ENCODE results near the gene FMOD.

FMOD gene

GRCh38 chr1:203360547-203361185 is 9.7 kb upstream of the FMOD start:
- FAIRE-seq: no peak

GRCh38 chr1:203359010-203359571 is 8.2 kb upstream of the FMOD start:
- FAIRE-seq: no peak

GRCh38 chr1:203354246-203354645 is 3.3 kb upstream of the FMOD start:
- no peak for FAIRE-seq

DNA sequence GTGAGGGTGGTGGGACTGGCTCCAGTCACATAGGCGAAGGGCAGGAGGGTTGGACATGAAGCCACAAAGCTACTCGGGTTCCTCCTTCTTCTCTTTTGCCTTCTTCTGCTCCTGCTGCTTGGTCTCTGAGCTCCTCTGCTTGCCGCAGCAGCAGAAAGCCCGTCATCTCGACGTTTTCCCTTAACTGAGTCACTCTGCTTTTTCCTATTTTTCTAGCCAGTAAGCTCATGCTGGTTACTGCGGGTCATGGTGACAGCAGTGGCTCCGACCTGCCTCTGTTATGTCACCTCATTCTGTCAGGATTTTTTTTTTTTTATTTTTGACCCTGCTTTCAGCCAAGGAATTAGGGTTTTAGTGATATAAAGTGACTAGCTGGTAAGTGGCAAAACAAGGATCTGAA is 2.6 kb upstream of the FMOD start:
- FAIRE-seq: no peak

DNA sequence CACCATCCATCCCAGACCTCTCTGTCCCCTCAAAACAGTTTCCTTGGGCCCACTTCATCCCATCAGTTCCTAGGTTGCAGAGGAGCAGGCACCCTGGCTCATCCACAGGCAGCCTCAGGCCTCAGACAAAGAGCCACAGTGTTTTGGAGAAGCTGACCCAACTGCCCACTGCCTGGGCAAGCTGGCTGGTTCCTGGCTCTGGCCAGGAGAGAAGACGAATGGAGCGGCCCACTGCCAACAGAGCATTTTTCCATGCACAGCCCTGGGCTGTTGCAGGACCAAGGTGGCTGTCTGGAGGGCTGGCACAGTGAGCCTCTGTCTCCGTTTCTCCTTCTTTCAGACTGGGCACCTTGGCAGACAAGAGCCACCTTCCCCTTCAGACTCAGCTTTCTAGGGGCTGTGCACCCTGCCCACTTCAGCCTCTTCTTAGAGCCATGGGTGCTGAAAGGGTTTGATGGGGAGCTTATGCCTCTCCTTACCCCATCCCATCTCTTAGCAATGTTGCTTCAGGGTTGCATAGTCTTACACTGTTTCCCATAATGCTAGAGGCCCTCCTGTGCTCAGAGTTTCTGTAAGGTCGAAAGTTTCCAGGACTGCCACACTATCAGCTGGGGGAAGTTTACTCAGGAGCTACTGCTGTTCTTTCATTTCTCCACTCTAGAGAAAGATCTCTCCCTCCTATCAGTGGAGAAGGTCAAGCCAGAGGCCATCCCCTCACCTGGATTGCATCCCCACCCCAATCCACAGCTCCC is 973 bp downstream of the FMOD start:
- no peak for FAIRE-seq

DNA sequence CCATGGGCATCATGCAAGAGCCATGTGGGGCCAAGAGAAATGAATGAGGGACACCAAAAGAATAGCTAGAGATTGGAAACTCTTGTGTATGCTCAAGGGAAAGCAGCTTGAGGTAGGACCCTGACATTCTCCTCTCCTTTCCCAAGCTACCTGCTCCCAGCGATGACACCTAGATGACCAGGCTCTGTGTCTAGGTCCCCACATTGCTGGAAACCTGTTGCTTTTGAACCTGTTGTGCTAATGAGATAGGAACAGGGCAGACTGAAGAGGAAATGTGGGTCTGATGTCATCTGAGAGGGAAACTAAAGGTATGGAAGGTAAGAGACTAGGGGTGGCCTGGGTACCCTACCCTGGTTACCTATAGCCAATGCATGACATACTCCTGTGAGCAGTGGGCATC is 1.8 kb downstream of the FMOD start:
- no peak for FAIRE-seq

GRCh38 chr1:203346769-203347102 is 4.2 kb downstream of the FMOD start:
- FAIRE-seq: no peak

DNA sequence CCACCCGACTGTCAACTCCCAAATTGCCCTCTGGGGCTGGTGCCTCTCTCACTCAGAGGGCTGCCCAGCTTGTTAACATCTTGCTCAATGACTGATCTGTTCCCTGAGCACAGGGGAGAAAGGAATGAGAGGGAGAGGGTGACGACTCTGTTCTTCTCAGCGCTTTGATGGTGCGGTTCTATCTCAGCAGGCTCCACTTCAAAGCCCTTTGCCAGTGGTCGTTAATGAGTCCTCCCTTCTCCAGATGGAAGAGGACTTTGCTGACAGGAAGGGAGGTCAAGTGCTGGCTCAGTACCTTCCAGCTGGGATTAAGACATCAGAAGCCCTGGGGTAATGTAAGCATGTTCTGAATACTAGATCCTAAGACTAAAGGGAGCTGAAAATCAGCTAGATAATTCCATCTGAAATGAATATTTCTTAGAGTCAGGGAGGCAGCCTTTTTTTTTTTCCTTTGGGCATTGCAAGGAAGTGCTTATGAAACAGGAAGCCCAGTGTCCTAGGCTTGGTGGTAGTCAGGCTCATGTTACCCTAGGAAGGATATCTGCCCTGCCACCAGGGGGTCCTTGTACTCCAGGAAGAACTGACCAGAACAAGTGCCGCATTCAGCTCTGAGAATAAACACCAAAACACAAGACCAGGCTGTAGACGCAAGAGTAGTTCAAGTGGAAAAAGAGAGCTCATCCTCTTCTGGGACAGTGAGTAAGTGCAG is 4.7 kb downstream of the FMOD start:
- no peak for FAIRE-seq

GRCh38 chr1:203343956-203344754 is 6.8 kb downstream of the FMOD start:
- FAIRE-seq: no peak

- no peak for FAIRE-seq
Observed at GRCh38 chr1:203342192-203342940, 8.6 kb downstream of the FMOD start.

DNA sequence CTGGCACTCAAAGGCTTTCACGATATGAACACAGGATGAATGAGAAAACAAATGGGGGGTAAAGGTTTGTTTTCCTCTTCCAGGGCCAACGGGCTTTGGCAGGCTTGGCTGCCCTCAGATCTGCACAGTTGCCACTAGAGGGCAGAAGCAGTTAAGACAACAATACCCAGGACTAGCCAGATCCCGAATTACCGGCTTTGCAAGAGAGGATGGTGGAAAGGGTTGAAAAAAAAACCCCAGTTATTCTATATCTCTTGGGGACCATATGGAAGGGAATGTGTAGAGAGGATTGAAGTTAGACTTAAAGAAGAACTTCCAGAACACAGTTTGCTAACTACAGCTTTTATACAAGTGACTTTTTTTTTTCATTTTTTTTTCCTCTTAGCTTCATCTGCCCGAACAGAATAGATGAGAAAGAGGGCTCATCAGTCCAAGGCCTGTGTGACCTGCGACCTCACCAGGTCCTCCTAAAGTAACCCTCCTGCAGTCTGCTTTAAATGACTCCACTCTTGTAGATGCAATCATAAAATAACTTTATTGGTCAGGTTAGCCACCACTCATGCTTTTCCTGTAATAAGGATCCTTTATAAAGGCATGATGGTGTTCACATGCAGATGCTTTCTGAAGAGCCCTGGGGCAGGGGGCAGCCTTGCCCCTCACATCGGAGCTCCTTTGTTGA is 10.7 kb downstream of the FMOD start:
- FAIRE-seq: no peak

GRCh38 chr1:203338335-203339036 is 12.4 kb downstream of the FMOD start:
- no peak for FAIRE-seq

DNA sequence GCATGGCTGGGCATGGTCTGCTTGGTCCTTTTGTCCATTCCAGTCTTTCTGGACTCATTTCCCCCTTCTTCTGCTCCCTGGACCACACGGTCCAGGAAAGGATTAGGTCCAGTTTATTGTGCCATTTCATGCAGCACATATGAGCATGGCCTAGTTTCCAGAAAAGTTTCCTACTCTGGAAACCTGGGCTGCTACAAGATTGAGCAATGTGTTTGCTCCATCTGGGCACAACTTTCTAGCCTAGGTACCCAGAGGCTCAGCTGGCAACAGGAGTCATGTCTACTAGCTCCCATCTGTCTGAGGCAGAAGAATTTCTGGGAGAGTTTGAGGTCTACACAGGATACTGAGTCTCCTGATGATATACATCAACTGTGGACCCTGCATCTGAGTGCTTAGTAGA is 14.8 kb downstream of the FMOD start:
- no peak for FAIRE-seq

DNA sequence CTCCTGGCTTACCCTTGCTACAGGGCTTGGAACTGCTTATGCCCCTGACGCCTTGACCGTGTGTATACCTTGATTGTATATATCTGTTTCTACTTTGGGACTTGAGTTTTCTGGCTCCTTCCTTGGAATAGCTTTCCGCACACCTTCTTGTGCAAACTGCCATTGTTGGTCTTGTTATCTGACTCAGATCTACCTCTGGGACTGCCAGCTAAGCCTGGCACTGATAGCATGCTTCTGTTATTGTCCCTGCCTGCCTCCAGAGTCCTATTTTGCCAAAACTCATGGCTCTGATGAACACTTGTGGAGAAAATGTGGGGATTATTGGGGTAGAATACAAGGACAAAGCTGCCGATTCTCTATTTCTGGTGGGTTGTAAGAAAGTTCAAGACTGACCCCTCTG is 15.4 kb downstream of the FMOD start:
- no peak for FAIRE-seq

DNA sequence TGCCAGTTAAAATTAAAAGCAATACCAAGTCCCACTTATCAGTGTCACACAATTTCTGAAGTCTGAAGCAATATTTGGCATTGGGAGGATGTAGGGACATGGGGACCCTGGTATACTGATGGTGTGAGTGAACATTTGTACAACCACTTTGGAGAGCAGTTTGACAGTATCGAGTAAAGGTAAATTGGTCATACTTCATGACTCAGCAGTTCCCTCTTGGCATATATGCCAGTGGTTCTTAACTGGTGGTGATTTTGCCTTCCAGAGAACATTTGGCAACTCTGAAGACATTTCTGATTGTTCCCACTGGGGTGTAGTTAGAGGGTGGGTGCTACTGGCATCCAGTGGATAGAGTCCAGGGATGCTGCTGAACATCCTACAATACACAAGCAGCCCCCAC is 19.7 kb downstream of the FMOD start:
- FAIRE-seq: no peak

- FAIRE-seq: no peak
Observed at GRCh38 chr1:203328714-203329122, 22.2 kb downstream of the FMOD start.

- FAIRE-seq: no peak
Observed at GRCh38 chr1:203327684-203328457, 23.1 kb downstream of the FMOD start.

DNA sequence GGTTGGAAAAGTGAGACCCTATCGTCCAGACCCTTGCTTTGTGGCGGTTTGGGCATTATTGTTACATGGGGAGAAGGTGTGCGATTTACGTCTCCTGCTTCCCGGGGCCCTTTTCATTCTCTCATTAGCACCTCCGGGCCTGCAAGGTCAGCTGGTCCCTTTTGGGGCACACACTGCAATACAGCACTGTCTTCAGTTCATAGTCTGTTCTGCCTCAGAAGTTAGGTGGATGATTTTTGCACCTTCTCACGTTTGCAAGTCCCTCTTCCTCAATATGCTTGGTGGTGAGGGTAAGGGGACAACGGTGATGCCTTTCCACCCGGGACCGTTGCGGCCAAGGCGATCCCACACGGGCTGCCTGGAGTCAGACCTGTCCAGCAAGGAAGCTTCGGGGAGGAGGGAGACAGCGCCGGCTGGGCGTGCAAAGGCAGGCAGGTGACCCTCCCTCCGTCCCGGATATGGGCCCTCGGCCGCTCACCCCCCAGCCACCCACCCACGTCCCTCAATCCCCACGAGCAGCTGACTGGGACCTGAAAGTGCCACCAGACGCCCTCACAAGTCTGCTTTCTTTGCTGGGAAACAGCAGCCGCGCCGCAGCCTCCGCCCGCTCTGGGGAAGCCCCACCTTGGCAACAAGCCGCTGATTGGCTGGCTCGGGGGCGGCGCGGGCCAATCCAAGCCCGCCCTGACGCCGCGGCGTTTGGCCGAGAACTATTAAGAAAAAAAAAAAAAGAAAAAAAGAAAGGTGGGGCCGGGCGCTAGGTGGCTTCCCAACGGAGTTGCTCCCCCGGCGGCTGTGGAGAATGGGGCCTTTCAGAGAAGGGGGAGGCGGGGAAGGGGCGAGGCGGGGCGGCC is 23.9 kb downstream of the FMOD start:
- peak; percentile 77 for FAIRE-seq
